ENCODE data around the gene ZG16. TPM values are rescaled to one million over a fixed set of nuclear protein-coding genes. Genes with fewer than 3 reads are reported as not detected.

ZG16 gene
- total and polyA plus RNA-seq, 2 experiments from 2014 or later: not detected

DNA sequence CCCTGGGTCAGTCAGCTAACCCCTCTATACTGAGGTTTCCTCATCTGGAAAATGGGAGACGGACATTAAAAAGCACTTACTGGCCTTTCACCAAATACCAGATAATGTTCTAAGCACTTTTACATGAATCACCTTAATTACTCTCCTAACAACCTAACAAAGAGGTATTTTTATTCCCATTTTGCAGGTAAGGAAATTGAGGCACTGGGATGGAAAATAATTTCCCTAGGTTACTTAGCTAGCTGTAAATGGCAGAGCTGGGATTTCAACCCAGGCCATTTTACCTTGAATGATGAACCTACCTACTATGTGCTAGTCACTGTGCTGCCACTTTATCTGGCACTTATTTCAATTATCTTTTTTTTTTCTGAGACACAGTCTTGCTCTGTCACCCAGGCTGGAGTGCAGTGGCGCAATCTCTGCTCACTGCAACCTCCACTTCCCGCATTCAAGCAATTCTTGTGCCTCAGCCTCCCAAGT lies 16.2 kb downstream of the ZG16 start (continued):
- TF ChIP-seq REST (IDR thresholded peaks at IDR 0.05; ENCODE audit: unreplicated experiment) (no peak), ZNF331 (CRISPR knock-in tag; IDR thresholded peaks at IDR 0.05; ENCODE audit: low read depth) (no peak), EZH2 (IDR thresholded peaks at IDR 0.05; ENCODE audit: low read depth, unreplicated experiment) (no peak), STAT1 (IDR thresholded peaks at IDR 0.05; ENCODE audit: unreplicated experiment) (no peak)

DNA sequence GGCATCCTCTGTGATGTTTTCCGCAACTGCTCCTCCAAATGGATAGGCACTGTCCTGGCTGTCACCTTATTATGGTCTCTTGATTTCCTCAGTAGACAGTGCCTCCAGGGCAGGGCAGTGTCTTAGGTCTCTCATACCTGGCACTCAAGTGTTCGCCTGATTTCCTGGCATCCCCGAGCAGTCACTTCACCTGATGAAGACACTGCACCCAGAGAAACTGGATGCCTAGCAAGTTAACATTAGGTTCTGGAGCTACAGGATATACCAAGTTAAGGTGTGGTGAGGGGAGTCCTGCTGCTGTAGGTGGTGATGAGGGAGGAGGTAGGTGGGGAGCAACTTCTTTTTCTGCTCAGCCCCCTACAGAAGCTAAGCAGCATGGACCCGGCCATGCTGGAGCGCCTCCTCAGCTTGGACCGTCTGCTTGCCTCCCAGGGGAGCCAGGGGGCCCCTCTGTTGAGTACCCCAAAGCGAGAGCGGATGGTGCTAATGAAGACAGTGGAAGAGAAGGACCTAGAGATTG lies 24.4 kb downstream of the ZG16 start:
- DNase-seq (ENCODE audit: low spot score): no peak
- Mint-ChIP-seq H3K27ac (peak overlapping the region; percentile 62; the same call in 1 of the 2 replicates), H3K4me3 (no peak overlapping the region; the same call in 2 of the 3 replicates), H3K9me3 (no peaks in the 10 kb centered on the region), H3K36me3 (ENCODE audit: low read depth) (peaks cover 67% of the 10 kb centered on the region), H3K27me3 (ENCODE audit: insufficient read depth, low read depth, poor library complexity) (peaks cover 25% of the 10 kb centered on the region), H3K4me1 (peaks cover 30% of the 10 kb centered on the region)
- no peak overlapping the region for H3K4me2 ChIP-seq
- H3K4me3 ChIP-seq: no peak overlapping the region
- no peaks in the 10 kb centered on the region for H3K9me2 ChIP-seq (ENCODE audit: insufficient read depth)
- H2AFZ ChIP-seq: no peak overlapping the region
- peaks cover 33% of the 10 kb centered on the region for H3F3A ChIP-seq (replicated peaks; ENCODE audit: low read depth)
- 0 out of 2 replicates have a peak, but pooled peaks have one; percentile 19 for TF ChIP-seq POLR2AphosphoS5 (IDR thresholded peaks at IDR 0.05; ENCODE audit: low read depth)
- TF ChIP-seq, protein P1, sequence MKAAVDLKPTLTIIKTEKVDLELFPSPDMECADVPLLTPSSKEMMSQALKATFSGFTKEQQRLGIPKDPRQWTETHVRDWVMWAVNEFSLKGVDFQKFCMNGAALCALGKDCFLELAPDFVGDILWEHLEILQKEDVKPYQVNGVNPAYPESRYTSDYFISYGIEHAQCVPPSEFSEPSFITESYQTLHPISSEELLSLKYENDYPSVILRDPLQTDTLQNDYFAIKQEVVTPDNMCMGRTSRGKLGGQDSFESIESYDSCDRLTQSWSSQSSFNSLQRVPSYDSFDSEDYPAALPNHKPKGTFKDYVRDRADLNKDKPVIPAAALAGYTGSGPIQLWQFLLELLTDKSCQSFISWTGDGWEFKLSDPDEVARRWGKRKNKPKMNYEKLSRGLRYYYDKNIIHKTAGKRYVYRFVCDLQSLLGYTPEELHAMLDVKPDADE (IDR thresholded peaks at IDR 0.05): no peak
- TF ChIP-seq STAT1 (IDR thresholded peaks at IDR 0.05; ENCODE audit: unreplicated experiment): no peak
- TF ChIP-seq, protein P2, sequence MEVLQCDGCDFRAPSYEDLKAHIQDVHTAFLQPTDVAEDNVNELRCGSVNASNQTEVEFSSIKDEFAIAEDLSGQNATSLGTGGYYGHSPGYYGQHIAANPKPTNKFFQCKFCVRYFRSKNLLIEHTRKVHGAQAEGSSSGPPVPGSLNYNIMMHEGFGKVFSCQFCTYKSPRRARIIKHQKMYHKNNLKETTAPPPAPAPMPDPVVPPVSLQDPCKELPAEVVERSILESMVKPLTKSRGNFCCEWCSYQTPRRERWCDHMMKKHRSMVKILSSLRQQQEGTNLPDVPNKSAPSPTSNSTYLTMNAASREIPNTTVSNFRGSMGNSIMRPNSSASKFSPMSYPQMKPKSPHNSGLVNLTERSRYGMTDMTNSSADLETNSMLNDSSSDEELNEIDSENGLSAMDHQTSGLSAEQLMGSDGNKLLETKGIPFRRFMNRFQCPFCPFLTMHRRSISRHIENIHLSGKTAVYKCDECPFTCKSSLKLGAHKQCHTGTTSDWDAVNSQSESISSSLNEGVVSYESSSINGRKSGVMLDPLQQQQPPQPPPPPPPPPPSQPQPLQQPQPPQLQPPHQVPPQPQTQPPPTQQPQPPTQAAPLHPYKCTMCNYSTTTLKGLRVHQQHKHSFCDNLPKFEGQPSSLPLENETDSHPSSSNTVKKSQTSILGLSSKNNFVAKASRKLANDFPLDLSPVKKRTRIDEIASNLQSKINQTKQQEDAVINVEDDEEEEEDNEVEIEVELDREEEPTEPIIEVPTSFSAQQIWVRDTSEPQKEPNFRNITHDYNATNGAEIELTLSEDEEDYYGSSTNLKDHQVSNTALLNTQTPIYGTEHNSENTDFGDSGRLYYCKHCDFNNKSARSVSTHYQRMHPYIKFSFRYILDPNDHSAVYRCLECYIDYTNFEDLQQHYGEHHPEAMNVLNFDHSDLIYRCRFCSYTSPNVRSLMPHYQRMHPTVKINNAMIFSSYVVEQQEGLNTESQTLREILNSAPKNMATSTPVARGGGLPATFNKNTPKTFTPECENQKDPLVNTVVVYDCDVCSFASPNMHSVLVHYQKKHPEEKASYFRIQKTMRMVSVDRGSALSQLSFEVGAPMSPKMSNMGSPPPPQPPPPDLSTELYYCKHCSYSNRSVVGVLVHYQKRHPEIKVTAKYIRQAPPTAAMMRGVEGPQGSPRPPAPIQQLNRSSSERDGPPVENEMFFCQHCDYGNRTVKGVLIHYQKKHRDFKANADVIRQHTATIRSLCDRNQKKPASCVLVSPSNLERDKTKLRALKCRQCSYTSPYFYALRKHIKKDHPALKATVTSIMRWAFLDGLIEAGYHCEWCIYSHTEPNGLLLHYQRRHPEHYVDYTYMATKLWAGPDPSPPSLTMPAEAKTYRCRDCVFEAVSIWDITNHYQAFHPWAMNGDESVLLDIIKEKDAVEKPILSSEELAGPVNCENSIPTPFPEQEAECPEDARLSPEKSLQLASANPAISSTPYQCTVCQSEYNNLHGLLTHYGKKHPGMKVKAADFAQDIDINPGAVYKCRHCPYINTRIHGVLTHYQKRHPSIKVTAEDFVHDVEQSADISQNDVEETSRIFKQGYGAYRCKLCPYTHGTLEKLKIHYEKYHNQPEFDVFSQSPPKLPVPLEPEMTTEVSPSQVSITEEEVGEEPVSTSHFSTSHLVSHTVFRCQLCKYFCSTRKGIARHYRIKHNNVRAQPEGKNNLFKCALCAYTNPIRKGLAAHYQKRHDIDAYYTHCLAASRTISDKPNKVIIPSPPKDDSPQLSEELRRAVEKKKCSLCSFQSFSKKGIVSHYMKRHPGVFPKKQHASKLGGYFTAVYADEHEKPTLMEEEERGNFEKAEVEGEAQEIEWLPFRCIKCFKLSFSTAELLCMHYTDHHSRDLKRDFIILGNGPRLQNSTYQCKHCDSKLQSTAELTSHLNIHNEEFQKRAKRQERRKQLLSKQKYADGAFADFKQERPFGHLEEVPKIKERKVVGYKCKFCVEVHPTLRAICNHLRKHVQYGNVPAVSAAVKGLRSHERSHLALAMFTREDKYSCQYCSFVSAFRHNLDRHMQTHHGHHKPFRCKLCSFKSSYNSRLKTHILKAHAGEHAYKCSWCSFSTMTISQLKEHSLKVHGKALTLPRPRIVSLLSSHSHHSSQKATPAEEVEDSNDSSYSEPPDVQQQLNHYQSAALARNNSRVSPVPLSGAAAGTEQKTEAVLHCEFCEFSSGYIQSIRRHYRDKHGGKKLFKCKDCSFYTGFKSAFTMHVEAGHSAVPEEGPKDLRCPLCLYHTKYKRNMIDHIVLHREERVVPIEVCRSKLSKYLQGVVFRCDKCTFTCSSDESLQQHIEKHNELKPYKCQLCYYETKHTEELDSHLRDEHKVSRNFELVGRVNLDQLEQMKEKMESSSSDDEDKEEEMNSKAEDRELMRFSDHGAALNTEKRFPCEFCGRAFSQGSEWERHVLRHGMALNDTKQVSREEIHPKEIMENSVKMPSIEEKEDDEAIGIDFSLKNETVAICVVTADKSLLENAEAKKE (CRISPR knock-in tag; IDR thresholded peaks at IDR 0.05): no peak
- H3K4me1 ChIP-seq (ENCODE audit: insufficient read depth): peaks cover 24% of the 10 kb centered on the region
- no peak for ATAC-seq
- no peaks in the 10 kb centered on the region for H3K27me3 ChIP-seq (ENCODE audit: insufficient read depth)
- H3K36me3 ChIP-seq (ENCODE audit: insufficient read depth): peaks cover 28% of the 10 kb centered on the region
- peaks cover 4% of the 10 kb centered on the region for H3K79me2 ChIP-seq (replicated peaks; ENCODE audit: insufficient read depth)
- H3K27ac ChIP-seq (ENCODE audit: low read depth): no peak overlapping the region
- peaks cover 11% of the 10 kb centered on the region; the same call in 1 of the 2 replicates for H4K20me1 ChIP-seq (replicated peaks; ENCODE audit: insufficient read depth)

Measured in GM23338 (cell line).